Panc1 (cell line): ENCODE results near the gene MANF. TPM values are rescaled to one million over a fixed set of nuclear protein-coding genes. Genes with fewer than 3 reads are reported as not detected.

Experiments
- ATAC-seq: fragments of 200-7000 bp; cut with Tn5 transposase; 2 replicates; pipeline ENCODE4 v1.9.1; 2020; ENCODE audit warnings: mild to moderate bottlenecking, moderate library complexity
- BruUV-seq: library from RNA; stranded (reverse); fragments of 400-500 nt; replicated peaks from 2 replicates; lab custom pipeline; 2021; lab: Mats Ljungman, UMichigan
- CTCF ChIA-PET: fragments of 300-600 bp; sonication (Branson Sonifier 250); formaldehyde crosslinking; loops from one replicate; lab custom pipeline; 2022; ENCODE audit warnings: antibody characterized with exemption; lab: Charles Lee
- POLR2A ChIA-PET: fragments of 300-600 bp; sonication (Branson Sonifier 250); formaldehyde crosslinking; loops from one replicate; lab custom pipeline; 2022; ENCODE audit warnings: antibody characterized with exemption; lab: Charles Lee
- DNase-seq: peaks from one replicate; pipeline ENCODE4 v3.0.0-alpha.2; 2010; ENCODE audit warnings: low read depth, low spot score
- H3K27ac ChIP-seq: 2 replicates; pipeline ENCODE4 v1.5.1; 2011; ENCODE audit warnings: mild to moderate bottlenecking, low read length, inconsistent platforms
- H3K27me3 ChIP-seq: fragments of 200-500 bp; sonication (Bioruptor generic); 2 replicates; pipeline ENCODE4 v1.6.0; 2014; ENCODE audit warnings: low read length, inconsistent platforms; ENCODE audit not compliant: control insufficient read depth, insufficient read depth
- H3K36me3 ChIP-seq: fragments of 200-500 bp; sonication (Bioruptor generic); 2 replicates; pipeline ENCODE4 v1.5.1; 2014; ENCODE audit warnings: inconsistent platforms, mild to moderate bottlenecking, low read length, moderate library complexity; ENCODE audit not compliant: control insufficient read depth, insufficient read depth
- H3K4me1 ChIP-seq: 2 replicates; pipeline ENCODE4 v1.5.1; 2011; ENCODE audit warnings: inconsistent platforms, mild to moderate bottlenecking, low read length, moderate library complexity; ENCODE audit not compliant: control insufficient read depth, insufficient read depth
- H3K4me3 ChIP-seq, 2 experiments: 2 replicates each; pipeline ENCODE4 v1.5.1; 2011 to 2012; ENCODE audit warnings: low read depth in 2 of 2, low read length in 2 of 2, mild to moderate bottlenecking in 2 of 2, inconsistent platforms in 1 of 2, moderate library complexity in 1 of 2
- H3K9me3 ChIP-seq: fragments of 200-500 bp; sonication (Bioruptor generic); 2 replicates; pipeline ENCODE4 v1.5.1; 2014; ENCODE audit warnings: low read depth, mild to moderate bottlenecking, inconsistent platforms, low read length, moderate library complexity; ENCODE audit not compliant: control insufficient read depth, insufficient read depth
- CTCF ChIP-seq: fragments of 450-650 bp; IDR thresholded peaks from 2 replicates; pipeline ENCODE4 v1.5.1; 2017; ENCODE audit warnings: mild to moderate bottlenecking
- POLR2AphosphoS5 ChIP-seq: IDR thresholded peaks from 2 replicates; pipeline ENCODE4 v1.6.1; 2012; ENCODE audit warnings: mild to moderate bottlenecking, low read depth, low read length, moderate library complexity
- REST ChIP-seq, 2 experiments: IDR thresholded peaks; 2 replicates each; pipeline ENCODE4 v1.6.1; 2011 to 2012; ENCODE audit warnings: low read depth in 2 of 2, control low read depth in 1 of 2, low read length in 1 of 2, mild to moderate bottlenecking in 1 of 2, moderate library complexity in 1 of 2; ENCODE audit not compliant: insufficient read depth in 1 of 2
- SIN3A ChIP-seq: IDR thresholded peaks from 2 replicates; pipeline ENCODE4 v1.6.1; 2012; ENCODE audit warnings: low read depth, mild to moderate bottlenecking, low read length, moderate library complexity, borderline replicate concordance; ENCODE audit not compliant: insufficient read depth
- TCF7L2 ChIP-seq: IDR thresholded peaks from 2 replicates; pipeline ENCODE4 v1.6.1; 2011; ENCODE audit warnings: mild to moderate bottlenecking, low read depth, low read length, inconsistent platforms
- in situ Hi-C: cut with HindIII; loops from 2 replicates; pipeline ENCODE4 v1.10.0; 2016; ENCODE audit warnings: low sequenced_read_pairs, low pct_unique_long_range_greater_than_20kb
- intact Hi-C: fragments of 100-400 bp; cut with micrococcal nuclease; formaldehyde crosslinking; loops from one replicate; pipeline ENCODE4 v1.10.0; 2022; ENCODE audit not compliant: unreplicated experiment
- total RNA-seq: library from RNA; stranded (reverse); gene quantifications from one replicate; pipeline ENCODE4 v1.2.1, GENCODE V29; 2021; ENCODE audit not compliant: unreplicated experiment

The MANF gene
- total RNA-seq, 1 experiment from 2014 or later = 69.9 TPM

GRCh38 chr3:51354172-51354571 lies 30.9 kb upstream of the MANF start:
- POLR2A ChIA-PET = no interaction called here
- TF ChIP-seq SIN3A = no peak
- TF ChIP-seq POLR2AphosphoS5 = no peak
- no peak for TF ChIP-seq TCF7L2
- TF ChIP-seq REST (IDR thresholded peaks at IDR 0.05; ENCODE audit: insufficient read depth in 1 of 2, low read depth in 2 of 2, low read length in 1 of 2) = no peak
- Histone ChIP-seq H3K9me3 (no peaks in the 10 kb centered on the region), H3K27ac (no peak overlapping the region), H3K4me1 (no peaks in the 10 kb centered on the region), H3K4me3 (no peak overlapping the region), H3K27me3 (no peaks in the 10 kb centered on the region), H3K36me3 (no peaks in the 10 kb centered on the region)
- ATAC-seq = no peak
- intact Hi-C loops = no loop called here
- in situ Hi-C loops = no loop called here
- CTCF ChIA-PET = no interaction called here
- DNase-seq = no peak
- no TSS peak for BruUV-seq

DNA sequence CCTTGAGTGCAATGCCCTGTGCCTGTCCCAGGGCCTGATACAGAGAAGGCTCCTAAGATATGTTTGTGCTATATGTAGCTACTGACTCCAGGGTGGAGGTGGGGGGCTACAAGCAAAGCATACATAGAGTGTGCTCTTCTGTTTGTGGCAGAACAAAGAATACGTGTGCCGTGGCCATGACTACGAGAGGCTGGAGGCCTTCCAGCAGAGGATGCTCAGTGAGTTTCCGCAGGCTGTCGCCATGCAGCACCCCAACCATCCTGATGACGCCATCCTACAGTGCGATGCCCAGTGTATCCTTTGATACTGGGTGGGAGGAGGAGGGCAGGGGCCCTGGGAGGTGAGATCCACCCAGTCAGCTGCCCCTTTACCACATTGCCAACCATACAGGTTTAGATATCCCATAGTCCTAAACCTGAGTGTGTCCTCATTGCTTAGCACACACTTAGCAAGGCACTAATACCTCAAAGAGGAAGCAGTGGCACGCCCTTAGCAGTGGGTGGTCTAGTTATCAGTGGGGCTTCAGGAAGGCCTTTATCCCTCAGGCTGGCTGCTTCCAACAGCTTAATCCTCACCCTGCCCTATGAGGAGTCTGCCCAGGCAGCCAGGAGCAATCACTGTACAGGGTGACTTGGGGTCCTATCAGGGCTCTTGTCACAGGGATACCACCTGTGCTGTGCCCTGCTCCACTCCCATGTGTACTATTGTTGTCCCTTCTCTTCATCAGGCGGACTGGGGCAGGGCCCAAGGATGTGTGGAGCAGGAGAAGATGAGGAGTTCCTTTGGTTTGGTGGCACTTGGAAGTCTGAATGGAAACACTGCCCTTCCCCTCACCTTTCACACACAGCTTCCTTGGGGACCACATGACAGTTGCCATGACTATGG lies 30.1 kb upstream of the MANF start:
- in situ Hi-C loops = no loop called here

More for the DNA sequence above, 30.1 kb upstream of the MANF start:
- Histone ChIP-seq H3K9me3 (no peaks in the 10 kb centered on the region), H3K27ac (no peak overlapping the region), H3K36me3 (no peaks in the 10 kb centered on the region), H3K27me3 (no peaks in the 10 kb centered on the region), H3K4me3 (no peak overlapping the region), H3K4me1 (no peaks in the 10 kb centered on the region)
- BruUV-seq = no TSS peak
- TF ChIP-seq POLR2AphosphoS5 (no peak), TCF7L2 (no peak), CTCF (no peak), SIN3A (no peak), REST (IDR thresholded peaks at IDR 0.05; ENCODE audit: insufficient read depth in 1 of 2, low read depth in 2 of 2, low read length in 1 of 2) (no peak)
- no peak for ATAC-seq
- no peak for DNase-seq
- intact Hi-C loops = no loop called here
- ChIA-PET POLR2A (no interaction called here), CTCF (no interaction called here)
